T follicular helper cell (primary cell): ENCODE data around the gene LCE3E.
"Not testable (repeated sequence)": the region's sequence is repeated elsewhere in the genome, so short reads cannot be mapped to it uniquely, and the experiment has no call there.

ENCODE experiments used
- DNase-seq: peaks from one replicate; pipeline ENCODE4 v3.0.0-alpha.2; 2020; ENCODE audit warnings: low read depth
- total RNA-seq, 2 experiments: gene quantifications; one replicate each; lab custom pipeline; 2026; lab: John Stamatoyannopoulos, UW

Gene LCE3E
- total RNA-seq: 0 reads per million in 2 experiments

DNA sequence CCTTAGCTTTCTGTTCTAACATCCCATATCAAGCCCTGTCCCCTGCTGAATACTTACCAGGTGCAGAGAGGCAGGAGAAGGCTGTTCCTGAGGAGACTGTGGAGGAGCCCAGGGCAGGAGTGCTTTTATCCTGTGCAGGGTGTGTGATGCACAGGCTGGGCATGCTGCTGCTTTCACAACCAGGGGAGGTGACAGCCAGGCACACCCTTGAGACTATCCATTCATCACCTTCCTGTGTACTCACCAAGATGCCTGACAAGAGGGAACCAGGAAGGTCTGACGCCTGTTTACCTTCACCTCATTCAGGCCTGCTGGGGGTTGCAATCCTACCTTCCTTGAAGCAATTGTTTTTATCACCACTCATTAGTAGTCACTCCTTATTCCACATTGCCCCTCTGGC is at the start of gene LCE3E:
TSS of gene LCE3E (minus strand) at position 100 of the 400 bp plus-strand sequence. CDS start 572 bp downstream, outside the sequence.
- DNase-seq: no peak

GRCh38 chr1:152613511-152613910 is 46.9 kb upstream of the LCE3E start, which contains the start of gene LCE3B:
TSS of gene LCE3B (plus strand) at chr1:152613811. CDS start at chr1:152613811, 0 bp downstream.
- no peak for DNase-seq

GRCh38 chr1:152599934-152600333 is 33.4 kb upstream of the LCE3E start, which contains the start of gene LCE3C:
TSS of gene LCE3C (plus strand) at chr1:152600234. CDS start at chr1:152600732, 498 bp downstream.
- DNase-seq: no peak

GRCh38 chr1:152596986-152597385 is 30.4 kb upstream of the LCE3E start:
- DNase-seq: no peak

- no peak for DNase-seq
Measured at GRCh38 chr1:152585586-152585985, 19.0 kb upstream of the LCE3E start.

GRCh38 chr1:152582647-152583046 is 16.1 kb upstream of the LCE3E start:
- DNase-seq: no peak

GRCh38 chr1:152580433-152580832 is 13.9 kb upstream of the LCE3E start, which contains the start of gene LCE3D:
TSS of gene LCE3D (minus strand) at chr1:152580516. CDS start at chr1:152579936, 580 bp downstream.
- DNase-seq: no peak

DNA sequence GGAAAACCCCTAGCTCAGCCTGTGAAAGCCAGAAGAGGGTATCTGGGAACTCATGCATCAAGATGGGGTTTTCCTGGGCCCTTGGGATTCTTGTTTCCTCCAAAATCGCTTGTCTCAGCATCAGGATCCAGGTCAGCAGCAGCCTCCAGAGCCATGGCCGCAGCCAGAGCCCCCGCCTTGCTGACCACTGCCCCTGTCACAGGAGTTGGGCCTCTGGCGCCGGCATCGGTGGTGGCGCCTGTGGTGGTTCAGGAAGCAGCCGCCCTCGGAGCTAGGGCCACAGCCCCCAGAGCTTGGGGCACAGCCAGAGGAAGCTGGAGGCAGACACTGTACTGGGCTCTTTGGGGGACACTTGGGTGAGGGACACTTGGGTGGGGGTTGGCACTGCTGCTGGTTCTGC is 12.9 kb upstream of the LCE3E start:
- not testable (repeated sequence) for DNase-seq

DNA sequence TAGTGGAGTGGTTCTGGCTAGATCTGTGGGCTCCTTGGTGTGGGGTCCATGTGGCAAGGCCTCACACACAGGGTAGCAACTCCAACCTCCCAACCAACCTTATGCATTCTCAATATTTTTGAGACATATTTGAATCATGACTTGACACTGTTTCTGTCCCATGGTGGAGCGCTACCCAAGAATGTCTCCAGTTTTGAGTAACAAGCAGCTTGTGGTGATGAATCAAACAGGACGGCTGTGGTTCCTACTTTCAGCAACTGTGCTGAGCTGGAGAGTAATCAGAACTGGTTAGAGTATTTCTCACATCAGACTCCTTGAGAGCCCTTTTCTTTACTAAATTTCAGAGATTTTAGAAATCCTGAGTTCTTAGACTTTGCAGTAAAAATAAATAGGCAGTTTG is 10.6 kb upstream of the LCE3E start:
- no peak for DNase-seq

DNA sequence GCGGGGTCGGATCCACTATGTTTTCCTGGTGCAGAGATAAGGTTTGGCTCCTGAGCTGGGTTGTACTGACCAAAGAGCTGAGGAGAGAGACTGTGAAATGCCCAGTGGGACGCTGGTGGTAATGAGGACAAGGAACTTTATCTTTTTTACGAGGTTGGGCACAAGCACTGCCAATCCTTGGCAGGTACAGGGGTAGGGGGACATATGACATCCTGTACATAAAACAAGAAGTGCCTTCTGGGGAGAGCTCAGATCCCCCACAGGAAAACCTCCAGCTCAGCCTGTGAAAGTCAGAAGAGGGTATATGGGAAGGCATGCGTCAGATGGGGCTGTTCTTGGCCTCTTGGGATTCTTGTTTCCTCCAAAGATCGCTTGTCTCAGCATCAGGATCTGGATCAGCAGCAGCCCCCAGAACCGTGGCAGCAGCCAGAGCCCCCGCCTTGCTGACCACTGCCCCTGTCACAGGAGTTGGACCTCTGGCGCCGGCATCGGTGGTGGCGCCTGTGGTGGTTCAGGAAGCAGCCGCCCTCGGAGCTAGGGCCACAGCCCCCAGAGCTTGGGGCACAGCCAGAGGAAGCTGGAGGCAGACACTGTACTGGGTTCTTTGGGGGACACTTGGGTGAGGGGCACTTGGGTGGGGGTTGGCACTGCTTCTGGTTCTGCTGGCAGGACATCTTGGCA is 905 bp downstream of the LCE3E start:
- DNase-seq: no peak

GRCh38 chr1:152565115-152565514 is 1.5 kb downstream of the LCE3E start:
- DNase-seq: no peak

DNA sequence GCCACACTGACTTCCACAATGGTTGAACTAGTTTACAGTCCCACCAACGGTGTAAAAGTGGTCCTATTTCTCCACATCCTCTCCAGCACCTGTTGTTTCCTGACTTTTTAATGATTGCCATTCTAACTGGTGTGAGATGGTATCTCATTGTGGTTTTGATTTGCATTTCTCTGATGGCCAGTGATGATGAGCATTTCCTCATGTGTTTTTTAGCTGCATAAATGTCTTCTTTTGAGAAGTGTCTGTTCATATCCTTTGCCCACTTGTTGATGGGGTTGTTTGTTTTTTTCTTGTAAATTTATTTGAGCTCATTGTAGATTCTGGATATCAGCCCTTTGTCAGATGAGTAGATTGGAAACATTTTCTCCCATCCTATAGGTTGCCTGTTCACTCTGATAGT is 18.2 kb downstream of the LCE3E start:
- not testable (repeated sequence) for DNase-seq

DNA sequence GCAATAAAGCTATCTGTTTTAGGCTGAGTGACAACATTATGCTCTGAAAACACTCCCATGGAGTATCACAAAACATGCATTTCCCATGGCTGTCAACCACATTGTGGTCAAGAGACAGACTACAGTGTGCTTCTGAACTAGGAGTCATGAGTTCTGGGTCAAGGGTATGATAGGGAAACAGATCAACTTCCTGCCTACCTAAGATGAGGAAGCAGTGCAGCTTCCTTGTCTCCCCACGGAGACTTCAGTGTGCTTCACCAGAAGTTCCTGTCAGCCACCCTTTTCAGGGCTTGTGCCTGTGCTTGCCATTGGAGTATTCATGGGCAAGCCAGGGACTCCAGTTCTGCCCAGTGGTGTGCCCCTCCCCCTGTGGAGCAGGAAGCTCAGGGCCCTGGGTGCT is 19.9 kb downstream of the LCE3E start:
- no peak for DNase-seq

DNA sequence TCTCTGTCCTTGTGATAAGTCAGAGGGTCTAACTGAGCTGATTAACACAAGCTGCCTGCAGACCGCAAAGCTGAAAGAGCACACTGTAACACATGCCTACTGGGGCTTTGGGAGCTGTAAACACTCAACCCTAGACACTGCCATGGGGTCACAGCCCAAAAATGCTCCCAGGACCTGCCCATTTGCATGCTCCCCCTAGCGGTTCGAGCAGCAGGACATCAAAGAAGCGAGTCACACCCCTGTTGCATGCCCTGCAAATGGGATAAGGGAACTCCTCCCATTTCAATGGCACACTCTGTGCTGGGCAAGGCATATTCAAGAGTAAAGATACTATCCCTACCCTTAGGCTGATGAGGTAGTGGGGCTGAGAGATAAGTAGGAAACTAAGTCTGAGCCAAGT is 22.8 kb downstream of the LCE3E start:
- no peak for DNase-seq

DNA sequence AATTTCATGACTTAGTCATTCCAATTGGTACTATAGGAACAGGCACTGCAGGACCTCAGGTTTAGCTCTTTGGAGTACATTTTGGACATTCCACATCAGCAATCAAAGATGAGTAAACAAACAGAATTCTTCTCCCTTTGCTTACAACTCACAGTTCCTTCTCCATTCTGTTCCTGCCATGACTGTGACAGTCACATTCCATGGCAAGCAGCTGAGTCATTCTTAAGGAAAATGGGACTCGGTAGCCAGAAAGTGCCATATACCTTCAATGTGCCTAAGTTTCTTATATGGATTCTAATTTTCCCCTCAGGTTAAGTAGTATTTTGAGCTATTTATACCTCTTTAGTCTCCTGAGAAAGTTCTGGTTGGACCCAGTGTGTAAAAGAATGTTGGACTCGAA is 26.7 kb downstream of the LCE3E start:
- DNase-seq: no peak

DNA sequence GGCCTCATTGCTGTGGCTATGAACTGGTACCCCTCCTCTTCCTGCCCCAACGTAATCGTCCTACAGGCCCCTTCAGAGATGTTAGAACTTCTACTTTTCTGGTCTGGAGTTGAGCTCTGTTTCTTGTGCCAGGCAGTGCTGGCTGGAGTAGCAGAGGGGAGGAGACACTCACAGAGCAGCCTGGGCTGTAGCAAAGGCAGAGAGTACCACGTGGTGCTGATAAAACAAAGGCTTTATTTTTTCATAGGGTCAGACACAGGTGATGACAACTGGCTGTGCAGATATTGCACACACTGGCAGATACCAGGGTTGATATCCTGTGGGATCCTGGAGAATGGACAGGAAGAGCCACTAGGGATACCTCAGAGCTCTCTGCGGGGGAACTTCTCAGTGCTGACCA is 29.1 kb downstream of the LCE3E start:
- no peak for DNase-seq

GRCh38 chr1:152535774-152536173 is 30.8 kb downstream of the LCE3E start:
- DNase-seq: no peak

GRCh38 chr1:152533327-152533938 is 33.1 kb downstream of the LCE3E start:
- no peak for DNase-seq

DNA sequence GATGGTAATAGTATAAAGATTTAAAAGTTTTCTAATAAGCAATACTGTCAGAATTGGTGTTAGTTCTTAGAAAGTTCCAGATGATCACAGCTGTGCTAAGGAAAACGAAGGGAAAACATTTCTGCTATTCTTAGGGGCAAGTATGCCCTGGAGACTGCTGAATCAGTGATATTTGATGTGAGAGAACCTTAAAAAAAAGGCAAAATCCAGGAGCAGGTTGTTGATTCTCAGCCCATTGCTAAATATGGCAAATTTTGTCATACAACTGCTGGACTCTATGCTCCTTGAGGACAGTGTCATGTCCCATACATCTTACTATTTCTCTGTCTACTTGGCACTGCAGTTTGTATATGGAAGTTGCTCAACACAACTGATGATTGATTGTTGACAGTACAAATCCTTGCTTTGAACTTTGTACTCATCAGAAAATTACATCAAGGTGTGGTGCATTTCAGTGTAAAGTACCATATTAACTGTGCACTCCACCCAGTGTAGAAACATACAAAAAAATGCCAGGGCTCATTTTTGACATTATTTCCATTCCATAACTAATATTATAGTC is 41.4 kb downstream of the LCE3E start:
- no peak for DNase-seq

DNA sequence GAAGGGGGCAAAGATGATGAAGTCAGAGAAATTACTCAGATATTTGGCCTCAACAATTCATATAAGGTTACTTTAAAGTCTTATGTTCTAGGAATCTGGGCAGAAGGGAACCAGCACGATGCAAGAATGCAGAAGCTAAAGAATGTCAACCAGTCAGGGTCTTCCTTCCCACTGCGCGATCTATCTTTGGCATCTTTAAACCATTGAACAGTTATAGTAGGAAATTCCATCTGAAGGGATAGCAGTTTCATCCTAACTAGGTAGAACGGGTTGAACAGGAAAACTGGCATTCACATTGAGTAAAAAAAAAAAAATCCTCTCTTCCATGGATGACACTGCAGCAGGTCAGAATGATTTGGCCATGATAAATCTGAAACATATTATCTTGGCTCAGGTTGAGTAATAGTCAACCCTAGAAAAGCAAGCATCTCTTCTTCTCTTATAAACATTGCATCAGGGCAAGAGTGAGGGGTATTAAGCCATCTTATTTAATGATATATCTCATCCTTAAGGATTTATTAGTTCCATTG is 46.0 kb downstream of the LCE3E start:
- DNase-seq: no peak

GRCh38 chr1:152519851-152520250 is 46.7 kb downstream of the LCE3E start:
- no peak for DNase-seq

DNA sequence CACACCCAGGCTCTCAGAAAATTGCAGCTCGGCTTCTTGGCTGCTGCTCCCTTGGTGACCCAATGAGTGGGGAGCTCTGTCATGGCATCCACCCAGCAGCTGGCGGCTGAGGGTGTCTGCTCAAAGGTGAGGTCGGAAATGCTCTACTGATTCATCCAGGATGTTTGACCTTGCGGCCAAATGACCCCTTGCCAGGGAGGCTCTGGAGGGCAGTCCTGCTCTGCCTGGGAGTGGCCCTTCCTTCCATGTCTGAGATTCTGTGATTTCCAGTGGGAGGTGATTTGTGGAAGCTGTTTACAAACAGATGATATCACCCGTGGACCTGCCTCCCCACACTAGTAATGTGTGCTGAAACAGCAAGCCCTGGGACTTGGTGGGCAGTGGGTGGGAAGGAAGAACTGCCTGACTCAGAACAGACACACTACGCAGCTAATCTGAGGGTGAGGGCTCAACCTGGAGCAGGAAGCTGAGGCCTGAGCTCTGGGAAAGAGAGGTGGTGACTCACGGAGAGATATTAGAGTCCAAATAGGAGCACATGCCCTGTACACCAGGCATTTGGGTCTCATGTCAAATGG is 49.3 kb downstream of the LCE3E start:
- DNase-seq: no peak
